NCI-H2171 treated with DMSO at 0.1 percent for 48 hours (cell line): Measurements from ENCODE around the gene UCN.
"Not testable (repeated sequence)": the region's sequence is repeated elsewhere in the genome, so short reads cannot be mapped to it uniquely, and the experiment has no call there.

Experiments
- DNase-seq: peaks from one replicate; lab custom pipeline; 2025; lab: John Stamatoyannopoulos, UW

The UCN gene

GRCh38 chr2:27314709-27315108, 6.5 kb upstream of the UCN start:
- no peak for DNase-seq

- DNase-seq, result no peak
Observed at GRCh38 chr2:27313882-27314645, 5.8 kb upstream of the UCN start.

GRCh38 chr2:27312152-27312551, 3.9 kb upstream of the UCN start:
- DNase-seq, result no peak

- no peak for DNase-seq
Observed at GRCh38 chr2:27309651-27310050, 1.4 kb upstream of the UCN start.

GRCh38 chr2:27307545-27308358, 493 bp downstream of the UCN start:
- DNase-seq, result peak; percentile 34

GRCh38 chr2:27307287-27307544, 1.0 kb downstream of the UCN start:
- DNase-seq, result no peak

- DNase-seq, result peak; percentile 17
Observed at GRCh38 chr2:27306573-27307286, 1.5 kb downstream of the UCN start.

GRCh38 chr2:27306136-27306535, 2.1 kb downstream of the UCN start:
- no peak for DNase-seq

- no peak for DNase-seq
Observed at GRCh38 chr2:27305516-27305915, 2.7 kb downstream of the UCN start.

- DNase-seq, result no peak
Observed at GRCh38 chr2:27304488-27305240, 3.6 kb downstream of the UCN start.

GRCh38 chr2:27303093-27304025, 4.9 kb downstream of the UCN start:
- DNase-seq, result peak; percentile 86

- DNase-seq, result not testable (repeated sequence)
Observed at GRCh38 chr2:27300606-27301005, 7.6 kb downstream of the UCN start.

- no peak for DNase-seq
Observed at GRCh38 chr2:27298391-27299080, 9.7 kb downstream of the UCN start.

- no peak for DNase-seq
Observed at GRCh38 chr2:27297195-27297594, 11.1 kb downstream of the UCN start.

GRCh38 chr2:27296481-27296880, 11.8 kb downstream of the UCN start:
- DNase-seq, result no peak

- DNase-seq, result no peak
Observed at GRCh38 chr2:27294928-27295327, 13.3 kb downstream of the UCN start.

GRCh38 chr2:27291865-27292264, 16.4 kb downstream of the UCN start:
- no peak for DNase-seq

- DNase-seq, result no peak
Observed at GRCh38 chr2:27290549-27290948, 17.7 kb downstream of the UCN start.

GRCh38 chr2:27288610-27289009, 19.6 kb downstream of the UCN start:
- DNase-seq, result no peak

- no peak for DNase-seq
Observed at GRCh38 chr2:27285481-27285880, 22.8 kb downstream of the UCN start.

- no peak for DNase-seq
Observed at GRCh38 chr2:27284996-27285395, 23.2 kb downstream of the UCN start.
